GM23338 (cell line): Measurements from ENCODE around the gene PFKFB2.

ENCODE experiments used
- EZH2 ChIP-seq: fragments of 200-600 bp; sonication (generic); IDR thresholded peaks from one replicate; pipeline ENCODE4 v1.8.0; 2017; ENCODE audit warnings: antibody characterized with exemption, mild to moderate bottlenecking, low read depth; ENCODE audit not compliant: unreplicated experiment
- POLR2AphosphoS5 ChIP-seq: IDR thresholded peaks from 2 replicates; pipeline ENCODE4 v1.6.1; 2016; ENCODE audit warnings: antibody characterized with exemption, low read depth
- TF ChIP-seq, protein P1 (sequence below), 2 experiments: fragments of 200-600 bp in 1 of 2; sonication (generic) in 1 of 2; conservative IDR thresholded peaks; 2 replicates each; pipeline versions ENCODE4 v1.5.1 to v1.6.1; 2016 to 2017; ENCODE audit warnings: antibody characterized with exemption in 2 of 2, low read depth in 2 of 2, mild to moderate bottlenecking in 2 of 2, moderate library complexity in 1 of 2

DNA sequence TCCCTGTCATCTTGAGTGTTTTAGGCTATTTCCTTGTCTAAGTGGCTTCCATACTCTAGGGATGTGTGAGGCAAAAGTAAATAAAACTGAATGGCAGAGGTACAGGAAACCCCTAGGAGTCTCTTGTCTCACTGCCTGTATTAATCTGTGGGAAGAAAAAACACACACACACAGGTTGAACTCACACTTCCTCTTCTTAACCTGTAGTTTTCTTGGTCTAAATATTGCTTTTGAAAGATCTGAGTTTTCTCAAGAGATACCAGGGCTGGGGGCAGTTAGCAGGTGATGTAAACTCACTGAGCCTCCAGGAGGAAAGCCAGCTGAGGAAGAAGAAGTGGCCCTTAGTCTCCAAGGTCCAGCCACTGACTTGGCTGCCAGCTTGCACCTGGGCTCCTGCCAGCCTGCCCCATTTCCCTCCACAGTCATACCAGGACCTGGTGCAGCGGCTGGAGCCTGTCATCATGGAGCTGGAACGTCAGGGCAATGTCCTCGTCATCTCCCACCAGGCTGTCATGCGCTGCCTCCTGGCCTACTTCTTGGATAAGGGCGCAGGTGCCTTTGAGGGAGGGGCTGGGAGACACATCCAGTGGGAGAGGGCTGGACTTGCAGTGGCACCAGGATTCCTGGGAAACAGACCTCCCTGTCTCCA is 16.9 kb downstream of the PFKFB2 start:
- TF ChIP-seq, protein P1, sequence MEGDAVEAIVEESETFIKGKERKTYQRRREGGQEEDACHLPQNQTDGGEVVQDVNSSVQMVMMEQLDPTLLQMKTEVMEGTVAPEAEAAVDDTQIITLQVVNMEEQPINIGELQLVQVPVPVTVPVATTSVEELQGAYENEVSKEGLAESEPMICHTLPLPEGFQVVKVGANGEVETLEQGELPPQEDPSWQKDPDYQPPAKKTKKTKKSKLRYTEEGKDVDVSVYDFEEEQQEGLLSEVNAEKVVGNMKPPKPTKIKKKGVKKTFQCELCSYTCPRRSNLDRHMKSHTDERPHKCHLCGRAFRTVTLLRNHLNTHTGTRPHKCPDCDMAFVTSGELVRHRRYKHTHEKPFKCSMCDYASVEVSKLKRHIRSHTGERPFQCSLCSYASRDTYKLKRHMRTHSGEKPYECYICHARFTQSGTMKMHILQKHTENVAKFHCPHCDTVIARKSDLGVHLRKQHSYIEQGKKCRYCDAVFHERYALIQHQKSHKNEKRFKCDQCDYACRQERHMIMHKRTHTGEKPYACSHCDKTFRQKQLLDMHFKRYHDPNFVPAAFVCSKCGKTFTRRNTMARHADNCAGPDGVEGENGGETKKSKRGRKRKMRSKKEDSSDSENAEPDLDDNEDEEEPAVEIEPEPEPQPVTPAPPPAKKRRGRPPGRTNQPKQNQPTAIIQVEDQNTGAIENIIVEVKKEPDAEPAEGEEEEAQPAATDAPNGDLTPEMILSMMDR (conservative IDR thresholded peaks at IDR 0.05; ENCODE audit: low read depth in 2 of 2) = no peak
- TF ChIP-seq POLR2AphosphoS5 (no peak), EZH2 (no peak)
